Common myeloid progenitor, CD34-positive (primary cell): ENCODE results near the gene CCDC127.

ENCODE experiments used
- CTCF ChIA-PET: fragments of 350-600 bp; sonication (Branson Sonifier 250); formaldehyde crosslinking; loops from one replicate; lab custom pipeline; 2021; ENCODE audit warnings: antibody characterized with exemption; lab: Charles Lee
- POLR2A ChIA-PET: fragments of 350-600 bp; sonication (Branson Sonifier 250); formaldehyde crosslinking; loops from one replicate; lab custom pipeline; 2021; ENCODE audit warnings: antibody characterized with exemption; lab: Charles Lee
- DNase-seq, 3 donors: peaks; one replicate each; pipeline versions ENCODE4 v3.0.0 to v3.0.0-alpha.2; 2013
- H3K27ac ChIP-seq, 2 experiments: 1 replicate in 1 of 2; 2 replicates in 1 of 2; pipeline ENCODE4 v1.7.0; 2013; ENCODE audit warnings: inconsistent platforms in 2 of 2, low read length in 2 of 2, mild to moderate bottlenecking in 2 of 2, low read depth in 1 of 2, moderate library complexity in 1 of 2; ENCODE audit not compliant: severe bottlenecking in 2 of 2, insufficient read depth in 1 of 2, poor library complexity in 1 of 2
- H3K27me3 ChIP-seq, 5 experiments: replicated peaks in 2 of 5; 1 replicate in 3 of 5; 2 replicates in 2 of 5; pipeline versions ENCODE4 v1.6.1 to v1.7.0; 2013; ENCODE audit warnings: low read length in 4 of 5, mild to moderate bottlenecking in 2 of 5, moderate library complexity in 2 of 5, inconsistent platforms in 1 of 5; ENCODE audit not compliant: insufficient read depth in 5 of 5, control insufficient read depth in 4 of 5
- H3K36me3 ChIP-seq, 4 experiments: 1 replicate in 2 of 4; 2 replicates in 2 of 4; pipeline versions ENCODE4 v1.6.1 to v1.7.0; 2013; ENCODE audit warnings: low read length in 3 of 4, control low read depth in 1 of 4, mild to moderate bottlenecking in 1 of 4; ENCODE audit not compliant: control insufficient read depth in 4 of 4, insufficient read depth in 4 of 4
- H3K4me1 ChIP-seq, 4 experiments: 1 replicate in 3 of 4; 2 replicates in 1 of 4; pipeline versions ENCODE4 v1.6.1 to v1.7.1; 2013; ENCODE audit warnings: low read length in 3 of 4, mild to moderate bottlenecking in 3 of 4, control low read depth in 1 of 4, inconsistent platforms in 1 of 4, moderate library complexity in 1 of 4; ENCODE audit not compliant: control insufficient read depth in 4 of 4, insufficient read depth in 4 of 4; ENCODE audit errors: control extremely low read depth in 1 of 4
- H3K4me3 ChIP-seq, 7 experiments: 1 replicate in 4 of 7; 2 replicates in 3 of 7; pipeline versions ENCODE4 v1.5.1 to v1.7.0; 2013; ENCODE audit warnings: mild to moderate bottlenecking in 7 of 7, low read length in 6 of 7, moderate library complexity in 6 of 7, inconsistent platforms in 2 of 7, low read depth in 2 of 7, control low read depth in 1 of 7; ENCODE audit not compliant: insufficient read depth in 4 of 7, control insufficient read depth in 1 of 7; ENCODE audit errors: extremely low read depth in 1 of 7
- H3K9me3 ChIP-seq, 5 experiments: 1 replicate in 4 of 5; 2 replicates in 1 of 5; pipeline versions ENCODE4 v1.6.1 to v1.7.1; 2013; ENCODE audit warnings: low read length in 4 of 5, mild to moderate bottlenecking in 2 of 5, inconsistent platforms in 1 of 5, low read depth in 1 of 5, moderate library complexity in 1 of 5; ENCODE audit not compliant: control insufficient read depth in 4 of 5, insufficient read depth in 2 of 5; ENCODE audit errors: control extremely low read depth in 1 of 5
- WGBS: methylation state at CpG from one replicate; pipeline ENCODE4 v1.1.5; 2013; ENCODE audit not compliant: insufficient coverage; 5-methylcytosine and 5-hydroxymethylcytosine counted together

Gene CCDC127

DNA sequence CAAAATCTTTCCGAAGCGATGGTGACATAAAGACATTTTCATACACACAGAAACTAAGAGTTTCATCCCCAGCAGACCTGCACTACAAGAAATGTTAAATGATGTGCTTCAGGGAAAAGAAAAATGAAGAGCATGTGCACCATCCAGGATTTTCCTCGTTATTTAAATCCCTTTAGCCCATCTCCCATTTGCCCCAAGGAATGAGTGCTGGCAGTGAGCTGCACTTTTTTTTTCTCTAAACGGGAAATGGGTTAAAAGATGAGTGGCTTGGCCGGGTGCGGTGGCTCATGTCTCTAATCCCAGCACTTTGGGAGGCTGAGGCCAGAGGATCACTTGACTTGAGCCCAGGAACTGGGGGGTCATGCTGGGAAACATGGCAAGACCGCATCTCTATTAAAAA, 33.5 kb downstream of the CCDC127 start:
- Histone ChIP-seq H3K27me3 (peaks cover 0 to 5% (median 0%) of the 10 kb centered on the region in 5 experiments), H3K27ac (no peak overlapping the region), H3K4me1 (peaks cover 0 to 12% (median 6%) of the 10 kb centered on the region in 4 experiments), H3K36me3 (no peaks in the 10 kb centered on the region), H3K4me3 (no peak overlapping the region), H3K9me3 (no peaks in the 10 kb centered on the region)
- no peak for DNase-seq
- ChIA-PET POLR2A (no interaction called here), CTCF (no interaction called here)
- 92% methylated on average over 3 of the region's 7 CpGs for WGBS

DNA sequence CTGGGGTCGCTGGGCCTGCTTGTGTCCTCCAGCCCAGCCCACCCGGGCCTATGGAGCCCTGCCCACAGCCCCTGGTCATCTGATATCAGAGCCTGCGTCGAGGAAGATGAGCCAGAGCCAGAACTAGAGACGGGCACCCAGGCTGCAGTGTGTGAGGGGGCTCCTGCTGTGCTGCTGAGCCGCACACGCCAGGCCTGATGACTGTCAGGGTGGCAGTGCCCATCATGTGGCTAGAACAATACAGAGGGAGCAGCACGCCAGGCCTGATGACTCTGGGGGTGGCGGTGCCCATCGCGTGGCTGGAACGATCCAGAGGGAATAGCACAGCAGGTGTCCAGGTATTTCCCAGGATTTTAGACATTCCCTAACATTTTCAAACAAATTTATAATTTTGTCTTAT, 35.8 kb downstream of the CCDC127 start:
- Histone ChIP-seq H3K36me3 (no peaks in the 10 kb centered on the region), H3K9me3 (no peaks in the 10 kb centered on the region), H3K27me3 (peaks cover 0 to 7% (median 0%) of the 10 kb centered on the region in 5 experiments), H3K4me3 (no peak overlapping the region), H3K27ac (no peak overlapping the region), H3K4me1 (peaks cover 0 to 7% (median 4%) of the 10 kb centered on the region in 4 experiments)
- POLR2A ChIA-PET: no interaction called here
- DNase-seq: no peak
- 98% methylated on average over 9 of the region's 12 CpGs for WGBS
- CTCF ChIA-PET: no interaction called here

DNA sequence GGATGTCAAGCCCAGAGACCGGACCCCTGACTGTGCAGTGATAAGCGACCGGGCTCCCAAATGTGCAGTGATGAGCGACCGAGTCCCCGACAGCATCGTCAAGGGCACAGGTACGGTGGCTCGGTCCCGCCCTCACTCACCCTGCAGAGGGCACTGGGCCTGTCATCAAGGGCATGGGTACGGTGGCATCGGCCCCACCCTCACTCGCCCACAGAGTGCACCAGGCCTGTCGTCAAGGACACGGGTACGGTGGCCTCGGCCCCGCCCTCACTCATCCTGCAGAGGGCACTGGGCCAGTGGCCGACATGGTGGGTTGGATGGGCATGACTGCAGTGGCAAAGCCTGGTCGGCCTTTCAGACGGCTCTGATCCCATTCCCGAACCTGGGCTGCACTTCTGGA, 36.4 kb downstream of the CCDC127 start:
- no peaks in the 10 kb centered on the region for H3K9me3 ChIP-seq
- H3K4me1 ChIP-seq: peaks cover 0 to 4% (median 2%) of the 10 kb centered on the region in 4 experiments
- H3K27ac ChIP-seq: no peak overlapping the region
- CTCF ChIA-PET: no interaction called here
- WGBS: 98% methylated on average over 19 of the region's 22 CpGs
- no peak for DNase-seq
- no peak overlapping the region for H3K4me3 ChIP-seq
- no peaks in the 10 kb centered on the region for H3K36me3 ChIP-seq
- POLR2A ChIA-PET: no interaction called here
- H3K27me3 ChIP-seq: peaks cover 0 to 7% (median 0%) of the 10 kb centered on the region in 5 experiments

DNA sequence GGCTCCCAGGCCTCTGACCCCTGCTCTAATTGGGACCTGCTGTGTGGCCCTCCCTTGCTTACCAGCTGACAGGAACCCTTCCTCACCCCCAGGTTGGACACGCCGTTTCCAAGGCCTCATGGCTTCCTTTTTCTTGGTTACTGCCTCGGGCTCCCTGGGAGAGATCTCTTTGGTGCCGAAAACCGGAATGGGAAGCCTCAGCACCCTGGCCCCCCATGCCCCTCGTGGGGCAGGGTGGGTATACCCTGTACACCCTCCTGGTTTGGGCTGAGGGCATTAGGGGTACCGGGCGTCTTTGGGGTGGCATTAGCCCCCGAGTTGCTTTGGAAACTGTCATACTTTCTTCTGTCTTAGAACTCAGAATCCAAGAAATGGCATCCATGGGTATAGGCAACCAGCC, 36.8 kb downstream of the CCDC127 start:
- no peaks in the 10 kb centered on the region for H3K4me1 ChIP-seq
- ChIA-PET POLR2A (no interaction called here), CTCF (no interaction called here)
- no peak overlapping the region for H3K27ac ChIP-seq
- 94% methylated on average over 9 of the region's 9 CpGs for whole genome bisulfite sequencing
- no peak for DNase-seq
- H3K36me3 ChIP-seq: no peaks in the 10 kb centered on the region
- H3K27me3 ChIP-seq: peaks cover 0 to 7% (median 0%) of the 10 kb centered on the region in 5 experiments
- no peaks in the 10 kb centered on the region for H3K9me3 ChIP-seq
- H3K4me3 ChIP-seq: no peak overlapping the region

DNA sequence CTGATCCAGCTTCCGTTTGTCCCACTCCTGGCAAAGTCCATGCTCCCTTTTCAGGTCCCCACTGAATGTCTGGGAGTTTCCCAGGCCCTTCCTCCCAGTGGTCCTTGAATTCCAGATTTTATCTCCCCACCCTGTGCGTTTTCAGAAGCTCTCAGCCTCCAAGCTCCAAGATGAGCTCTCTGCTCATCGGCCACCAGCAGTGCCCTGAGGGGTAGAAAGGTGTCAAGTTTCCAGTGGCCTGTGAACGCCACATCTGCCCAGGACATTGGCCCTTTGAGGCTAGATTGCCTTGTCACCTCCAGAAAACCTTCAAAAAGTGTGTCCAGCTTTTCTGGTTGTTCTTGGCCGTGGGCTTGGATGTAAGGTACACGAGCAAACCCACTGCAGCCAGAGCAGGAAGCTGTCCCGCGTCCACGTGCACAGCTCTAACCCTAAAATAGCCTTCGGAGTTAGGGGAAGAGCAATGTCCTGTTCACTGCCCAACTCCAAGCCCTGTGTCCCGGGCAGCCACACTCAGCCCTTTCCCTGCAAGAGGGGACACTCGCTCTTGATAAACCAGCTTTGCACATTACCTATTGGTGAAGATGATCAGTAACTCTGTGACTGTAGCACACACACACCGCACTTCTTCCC, 37.6 kb downstream of the CCDC127 start:
- ChIA-PET POLR2A (no interaction called here), CTCF (interaction anchor here (0.8 to 1.2 kb wide), 3 partner anchors 8 to 21 kb away, joined by 3 to 4 read pairs (median 3); no protein-coding TSS in a partner anchor)
- Histone ChIP-seq H3K4me1 (no peaks in the 10 kb centered on the region), H3K4me3 (no peak overlapping the region), H3K27ac (no peak overlapping the region), H3K27me3 (peaks cover 0 to 7% (median 0%) of the 10 kb centered on the region in 5 experiments), H3K9me3 (no peaks in the 10 kb centered on the region), H3K36me3 (no peaks in the 10 kb centered on the region)
- no peak for DNase-seq
- WGBS: 95% methylated on average over 12 of the region's 13 CpGs

DNA sequence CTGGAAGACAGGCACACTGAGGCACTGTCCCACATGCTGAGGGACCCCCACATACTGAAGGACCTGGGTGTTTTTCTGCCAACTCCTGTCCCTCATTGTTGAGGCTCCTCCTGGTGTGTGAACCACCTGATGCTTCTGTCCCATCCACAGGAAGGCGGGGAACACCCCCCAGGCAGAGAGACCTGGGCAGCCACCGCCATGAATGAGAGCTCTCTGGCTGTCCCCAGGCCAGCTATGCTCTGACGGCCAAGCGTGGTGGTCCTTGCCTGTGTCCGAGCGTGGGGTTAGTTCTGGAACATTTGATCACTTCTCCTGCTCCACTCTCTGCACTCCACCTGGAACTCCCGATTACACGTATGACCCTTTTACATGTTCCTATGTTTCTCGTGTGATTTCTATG, 38.6 kb downstream of the CCDC127 start:
- POLR2A ChIA-PET: no interaction called here
- no peak for DNase-seq
- H3K4me3 ChIP-seq: no peak overlapping the region
- no peak overlapping the region for H3K27ac ChIP-seq
- CTCF ChIA-PET: interaction anchor here (1.2 to 1.6 kb wide), 2 partner anchors 9 to 15 kb away, joined by 3 to 6 read pairs; no protein-coding TSS in a partner anchor
- no peaks in the 10 kb centered on the region for H3K9me3 ChIP-seq
- no peaks in the 10 kb centered on the region for H3K36me3 ChIP-seq
- H3K27me3 ChIP-seq: peaks cover 0 to 7% (median 0%) of the 10 kb centered on the region in 5 experiments
- H3K4me1 ChIP-seq: no peaks in the 10 kb centered on the region
- 86% methylated on average over 8 of the region's 9 CpGs for WGBS

DNA sequence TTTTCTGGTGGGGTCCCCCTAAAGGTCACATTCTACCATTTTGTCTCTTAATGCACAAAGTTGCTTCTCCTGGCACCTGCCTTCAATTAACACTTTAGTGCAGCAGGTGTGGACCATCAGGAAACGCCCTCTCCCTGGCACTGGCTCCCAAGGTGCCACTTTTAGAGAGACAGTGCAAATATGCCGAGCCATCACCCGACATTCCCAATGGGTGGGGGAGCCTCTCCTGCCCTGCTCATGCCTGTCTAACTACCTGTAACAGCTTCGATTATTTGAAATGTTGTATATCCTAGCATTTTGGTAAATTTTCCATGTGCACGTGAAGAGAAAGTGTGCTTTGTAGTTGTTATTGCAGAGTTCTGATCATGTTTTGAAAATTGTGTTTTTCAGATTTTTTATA, 39.8 kb downstream of the CCDC127 start:
- 98% methylated on average over 5 of the region's 5 CpGs for WGBS
- Histone ChIP-seq H3K9me3 (no peaks in the 10 kb centered on the region), H3K4me1 (no peaks in the 10 kb centered on the region), H3K4me3 (no peak overlapping the region), H3K27me3 (peaks cover 0 to 7% (median 0%) of the 10 kb centered on the region in 5 experiments), H3K36me3 (no peaks in the 10 kb centered on the region), H3K27ac (no peak overlapping the region)
- no peak for DNase-seq
- CTCF ChIA-PET: no interaction called here
- POLR2A ChIA-PET: no interaction called here
